AG09309 (cell line): ENCODE measurements around the gene MEI4.

Experiments used
- DNase-seq: peaks from one replicate; pipeline ENCODE4 v3.0.0-alpha.2; 2010; ENCODE audit warnings: low read depth
- H3K4me3 ChIP-seq: 2 replicates; pipeline ENCODE4 v1.5.1; 2011; ENCODE audit warnings: mild to moderate bottlenecking, low read depth, low read length, moderate library complexity; ENCODE audit not compliant: control insufficient read depth
- TF ChIP-seq, protein P1 (sequence below): IDR thresholded peaks from 2 replicates; pipeline ENCODE4 v1.5.1; 2011; ENCODE audit warnings: mild to moderate bottlenecking, low read depth, low read length, inconsistent platforms; ENCODE audit not compliant: insufficient read depth, control insufficient read depth; ENCODE audit errors: missing control alignments

The MEI4 gene

DNA sequence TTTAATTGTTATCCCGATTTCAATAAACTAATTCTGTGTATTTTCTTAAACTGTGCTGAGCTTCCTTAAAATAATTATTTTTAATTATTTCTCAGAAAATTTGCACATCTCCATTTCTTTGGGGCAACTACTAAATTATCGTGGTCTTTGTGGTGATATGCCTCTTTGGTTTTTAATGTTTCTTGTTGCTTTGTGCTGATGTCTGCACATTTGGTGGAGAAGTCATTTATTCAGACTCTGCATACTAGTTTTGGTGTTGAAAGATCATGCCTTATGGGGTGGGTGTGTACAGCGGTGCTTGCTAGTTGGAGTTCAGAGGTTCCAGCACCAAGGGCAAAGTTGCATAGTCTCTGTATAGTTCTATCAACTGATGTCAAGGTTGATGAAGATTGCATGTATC is 253.2 kb downstream of the MEI4 start:
- no peak for DNase-seq
- no peak overlapping the region for H3K4me3 ChIP-seq
- TF ChIP-seq, protein P1, sequence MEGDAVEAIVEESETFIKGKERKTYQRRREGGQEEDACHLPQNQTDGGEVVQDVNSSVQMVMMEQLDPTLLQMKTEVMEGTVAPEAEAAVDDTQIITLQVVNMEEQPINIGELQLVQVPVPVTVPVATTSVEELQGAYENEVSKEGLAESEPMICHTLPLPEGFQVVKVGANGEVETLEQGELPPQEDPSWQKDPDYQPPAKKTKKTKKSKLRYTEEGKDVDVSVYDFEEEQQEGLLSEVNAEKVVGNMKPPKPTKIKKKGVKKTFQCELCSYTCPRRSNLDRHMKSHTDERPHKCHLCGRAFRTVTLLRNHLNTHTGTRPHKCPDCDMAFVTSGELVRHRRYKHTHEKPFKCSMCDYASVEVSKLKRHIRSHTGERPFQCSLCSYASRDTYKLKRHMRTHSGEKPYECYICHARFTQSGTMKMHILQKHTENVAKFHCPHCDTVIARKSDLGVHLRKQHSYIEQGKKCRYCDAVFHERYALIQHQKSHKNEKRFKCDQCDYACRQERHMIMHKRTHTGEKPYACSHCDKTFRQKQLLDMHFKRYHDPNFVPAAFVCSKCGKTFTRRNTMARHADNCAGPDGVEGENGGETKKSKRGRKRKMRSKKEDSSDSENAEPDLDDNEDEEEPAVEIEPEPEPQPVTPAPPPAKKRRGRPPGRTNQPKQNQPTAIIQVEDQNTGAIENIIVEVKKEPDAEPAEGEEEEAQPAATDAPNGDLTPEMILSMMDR, result no peak

GRCh38 chr6:77910826-77911225 is 258.0 kb downstream of the MEI4 start:
- no peak overlapping the region for H3K4me3 ChIP-seq
- TF ChIP-seq, protein P1, result no peak
- no peak for DNase-seq

DNA sequence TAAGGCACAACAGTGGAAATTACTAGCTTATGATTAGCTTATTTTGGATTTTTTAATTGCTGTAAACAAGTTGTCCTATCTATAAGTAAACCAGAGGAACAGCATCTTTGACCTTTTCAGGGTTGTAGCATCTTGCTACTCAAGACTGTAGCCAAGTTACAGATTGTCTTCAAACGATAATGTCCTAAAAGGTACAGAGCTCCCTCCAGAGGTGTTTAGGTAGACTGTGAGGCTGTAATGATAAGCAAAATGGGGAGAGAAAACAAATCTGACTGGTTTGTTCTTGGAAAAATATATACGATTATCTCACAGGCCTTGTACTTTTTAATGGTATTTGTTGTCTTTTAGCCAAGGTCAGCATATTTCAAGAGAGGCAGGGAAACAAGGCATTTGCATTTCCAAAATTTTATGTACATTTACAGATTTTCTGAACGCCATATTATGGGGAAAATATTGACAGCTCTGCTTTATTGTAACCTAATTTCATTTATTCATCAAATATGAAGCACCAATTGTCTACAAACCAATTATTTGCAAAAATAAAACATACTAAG is 273.4 kb downstream of the MEI4 start:
- DNase-seq, result no peak

GRCh38 chr6:77930382-77930781 is 277.5 kb downstream of the MEI4 start:
- DNase-seq, result no peak
- TF ChIP-seq, protein P1, result no peak
- H3K4me3 ChIP-seq, result no peak overlapping the region

More for the DNA sequence above, 273.4 kb downstream of the MEI4 start:
- TF ChIP-seq, protein P1, result no peak
- no peak overlapping the region for H3K4me3 ChIP-seq

DNA sequence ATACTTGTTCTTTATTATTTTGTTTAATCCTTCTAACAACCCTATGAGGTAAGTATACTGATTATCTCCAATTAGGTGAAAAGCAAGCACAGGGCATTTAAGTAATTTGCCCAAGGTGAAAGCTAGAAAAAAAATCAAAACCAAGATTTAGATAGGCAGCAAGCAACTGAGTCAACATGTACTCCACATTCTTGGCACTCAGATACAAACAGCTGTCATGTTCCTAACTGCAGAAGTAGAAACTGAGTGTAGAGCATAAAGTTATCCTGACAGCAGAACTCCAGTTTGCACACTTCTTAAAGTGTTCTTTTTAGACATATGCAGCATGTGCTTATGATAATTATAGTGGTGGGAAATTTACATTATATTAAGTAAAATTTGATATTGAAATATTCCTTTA is 278.1 kb downstream of the MEI4 start:
- TF ChIP-seq, protein P1, result no peak
- no peak overlapping the region for H3K4me3 ChIP-seq
- no peak for DNase-seq

DNA sequence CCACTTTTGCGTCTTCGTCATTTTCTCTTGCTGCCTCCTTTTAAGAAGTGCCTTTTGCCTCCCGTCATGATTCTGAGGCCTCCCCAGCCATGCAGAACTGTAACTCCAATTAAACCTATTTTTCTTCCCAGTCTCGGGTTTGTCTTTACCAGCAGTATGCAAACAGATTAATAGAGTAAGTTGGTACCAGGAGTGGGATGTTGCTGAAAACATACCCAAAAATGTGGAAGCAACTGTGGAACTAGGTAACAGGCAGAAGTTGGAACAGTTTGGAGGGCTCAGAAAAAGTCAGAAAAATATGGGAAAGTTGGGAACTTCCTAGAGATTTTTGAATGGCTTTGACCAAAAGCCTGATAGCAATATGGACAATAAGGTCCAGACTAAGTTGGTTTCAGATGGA is 309.2 kb downstream of the MEI4 start:
- no peak for DNase-seq
- TF ChIP-seq, protein P1, result no peak
- H3K4me3 ChIP-seq, result no peak overlapping the region

DNA sequence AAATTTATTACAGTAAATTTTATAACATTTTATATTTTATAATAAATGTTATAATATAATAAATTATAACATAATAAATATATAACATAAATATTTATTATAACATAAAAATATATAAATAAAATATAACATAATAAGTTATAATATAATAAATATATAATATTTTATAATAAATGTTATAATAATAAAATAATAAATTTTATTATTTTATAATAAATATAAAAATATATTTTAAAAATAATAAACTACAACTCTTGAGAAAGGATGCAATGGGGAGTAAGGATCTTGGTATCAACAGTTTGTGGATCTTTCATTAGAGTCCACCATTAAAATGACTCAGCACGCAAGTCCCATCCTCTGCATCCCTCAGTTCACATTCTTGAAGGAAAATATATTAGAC is 312.6 kb downstream of the MEI4 start:
- no peak overlapping the region for H3K4me3 ChIP-seq
- TF ChIP-seq, protein P1, result no peak
- no peak for DNase-seq
